Esophagus squamous epithelium (tissue), 4 donors: Measurements from ENCODE around the gene OR52R1.

Experiments
- CTCF ChIP-seq, 6 experiments: fragments of 450-650 bp in 4 of 6; fragments of 200-600 bp in 2 of 6; sonication (generic) in 2 of 6; IDR thresholded peaks; one replicate each; pipeline ENCODE4 v1.5.1; 2016 to 2019; ENCODE audit warnings: antibody characterized with exemption in 6 of 6, mild to moderate bottlenecking in 4 of 6, moderate library complexity in 4 of 6
- POLR2A ChIP-seq, 4 donors: fragments of 450-650 bp; IDR thresholded peaks; one replicate each; pipeline ENCODE4 v1.6.1; 2017; ENCODE audit warnings: antibody characterized with exemption in 4 of 4, mild to moderate bottlenecking in 4 of 4, moderate library complexity in 3 of 4

GRCh38 chr11:4798427-4799183, 5.6 kb downstream of the OR52R1 start:
- TF ChIP-seq POLR2A (IDR thresholded peaks at IDR 0.05) (no peak), CTCF (IDR thresholded peaks at IDR 0.05) (no peak)
